HUES6 (cell line): ENCODE results near the gene TSEN34.
A peak's percentile ranks its signal among the peaks of the same experiment; 100 is the strongest.

ENCODE experiments used
- H3K27ac ChIP-seq: 2 replicates; pipeline ENCODE4 v1.7.0; 2013; ENCODE audit warnings: low read depth, mild to moderate bottlenecking, low read length, inconsistent platforms
- H3K27me3 ChIP-seq: 2 replicates; pipeline ENCODE4 v1.6.1; 2013; ENCODE audit warnings: low read length; ENCODE audit not compliant: control insufficient read depth, insufficient read depth
- H3K36me3 ChIP-seq: 2 replicates; pipeline ENCODE4 v1.6.1; 2013; ENCODE audit warnings: low read length; ENCODE audit not compliant: control insufficient read depth, insufficient read depth
- H3K4me1 ChIP-seq: 2 replicates; pipeline ENCODE4 v1.6.1; 2013; ENCODE audit warnings: low read length; ENCODE audit not compliant: control insufficient read depth, insufficient read depth
- H3K4me3 ChIP-seq: 2 replicates; pipeline ENCODE4 v1.5.1; 2013; ENCODE audit warnings: low read depth, low read length
- H3K9ac ChIP-seq: one replicate; pipeline ENCODE4 v1.6.1; 2013; ENCODE audit warnings: mild to moderate bottlenecking, low read length
- H3K9me3 ChIP-seq: 2 replicates; pipeline ENCODE4 v1.6.1; 2013; ENCODE audit warnings: low read depth, low read length; ENCODE audit not compliant: control insufficient read depth, insufficient read depth

Gene TSEN34

DNA sequence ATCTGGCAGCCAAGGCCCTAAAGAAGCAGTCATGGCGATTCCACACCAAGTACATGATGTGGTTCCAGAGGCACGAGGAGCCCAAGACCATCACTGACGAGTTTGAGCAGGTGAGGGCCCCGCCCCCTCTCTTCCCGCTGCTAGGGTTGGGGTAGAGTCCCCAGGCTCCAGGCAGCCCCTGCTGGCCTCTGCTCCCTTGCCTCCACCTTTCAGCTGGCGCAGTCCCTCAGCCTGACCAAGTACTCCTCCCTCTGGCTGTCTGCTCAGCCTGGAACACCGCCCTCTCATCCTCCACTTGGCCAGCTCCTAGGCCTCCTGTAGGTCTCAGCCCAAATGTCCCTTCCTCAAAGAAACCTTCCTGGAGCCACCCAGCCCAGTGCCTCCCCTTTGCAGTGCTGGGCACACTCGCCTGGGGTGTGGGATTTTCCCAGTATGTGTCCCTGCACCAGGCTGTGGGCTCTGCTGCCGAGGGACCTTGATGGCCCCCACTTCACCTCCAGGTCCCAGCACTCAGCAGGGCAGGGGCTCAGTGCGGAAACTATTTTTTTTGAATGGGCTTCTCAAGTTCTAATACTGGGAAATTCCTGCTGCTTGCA, 37.3 kb upstream of the TSEN34 start:
- Histone ChIP-seq H3K27me3 (no peaks in the 10 kb centered on the region), H3K36me3 (peaks cover 85% of the 10 kb centered on the region), H3K27ac (no peak overlapping the region), H3K4me1 (peaks cover 5% of the 10 kb centered on the region), H3K4me3 (no peak overlapping the region), H3K9ac (no peak overlapping the region), H3K9me3 (no peaks in the 10 kb centered on the region)

DNA sequence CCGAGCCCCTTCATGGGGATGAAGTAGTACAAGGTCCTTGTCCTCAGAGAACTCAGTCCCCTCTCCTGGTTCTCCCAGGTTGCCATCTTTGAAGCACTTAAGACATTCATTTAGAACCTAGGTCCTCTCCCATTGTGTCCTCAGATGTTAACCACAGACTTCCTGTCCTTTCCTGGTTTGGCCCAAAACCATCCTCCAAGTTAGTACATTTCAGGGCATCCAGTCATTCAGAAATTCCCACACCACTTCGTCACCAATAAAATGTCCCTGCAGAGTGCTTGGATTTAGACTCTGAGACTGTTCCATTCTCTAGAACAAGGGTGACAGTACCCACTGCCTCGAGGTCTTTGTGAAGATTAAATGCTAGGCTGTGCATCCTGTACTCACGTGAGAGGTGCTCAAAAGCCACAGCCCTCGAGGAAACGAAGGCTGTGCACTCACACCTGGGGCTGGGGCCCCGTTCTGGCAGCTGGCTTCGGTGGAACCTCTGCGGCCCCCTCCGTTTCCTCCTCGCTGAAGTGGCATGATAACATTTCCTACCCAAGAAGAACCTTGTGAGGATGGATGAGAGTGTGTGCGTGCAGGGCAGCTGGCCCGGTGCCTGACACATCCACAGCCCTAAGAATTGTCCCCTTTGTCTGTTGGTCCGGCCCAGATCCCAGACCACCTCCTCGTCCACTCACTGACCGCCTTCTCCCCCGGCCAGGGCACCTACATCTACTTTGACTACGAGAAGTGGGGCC, 36.3 kb upstream of the TSEN34 start:
- Histone ChIP-seq H3K27ac (no peak overlapping the region), H3K36me3 (peaks cover 75% of the 10 kb centered on the region)

DNA sequence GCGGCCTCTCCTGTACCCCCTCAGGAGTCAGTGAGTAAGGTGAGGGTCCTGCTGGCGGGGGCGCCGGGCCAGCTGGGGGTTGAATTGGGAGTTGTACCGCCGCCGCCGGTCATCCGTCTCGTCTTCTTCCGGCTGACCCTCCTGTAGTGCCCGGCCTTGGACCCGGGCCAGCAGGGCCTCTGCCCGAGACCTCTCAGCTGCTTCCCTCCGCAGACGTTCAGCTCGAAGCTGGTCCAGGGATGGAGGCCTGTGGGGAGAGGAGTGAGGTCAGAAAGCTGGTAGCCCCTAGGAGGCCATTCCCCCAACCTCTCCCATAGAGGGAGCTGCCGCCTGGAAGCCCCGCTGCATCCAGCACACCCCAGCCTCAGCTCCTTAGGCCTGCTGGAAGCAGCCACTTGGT, 35.4 kb upstream of the TSEN34 start:
- no peak overlapping the region for H3K27ac ChIP-seq
- no peak overlapping the region for H3K9ac ChIP-seq
- no peaks in the 10 kb centered on the region for H3K9me3 ChIP-seq
- peaks cover 9% of the 10 kb centered on the region for H3K4me1 ChIP-seq
- H3K27me3 ChIP-seq: no peaks in the 10 kb centered on the region
- H3K4me3 ChIP-seq: no peak overlapping the region
- H3K36me3 ChIP-seq: peaks cover 67% of the 10 kb centered on the region

More for the DNA sequence above, 36.3 kb upstream of the TSEN34 start:
- Histone ChIP-seq H3K4me1 (peaks cover 8% of the 10 kb centered on the region), H3K4me3 (no peak overlapping the region), H3K27me3 (no peaks in the 10 kb centered on the region), H3K9ac (no peak overlapping the region), H3K9me3 (no peaks in the 10 kb centered on the region)

- Histone ChIP-seq H3K27me3 (no peaks in the 10 kb centered on the region), H3K9ac (no peak overlapping the region), H3K27ac (no peak overlapping the region), H3K9me3 (no peaks in the 10 kb centered on the region), H3K4me1 (peaks cover 13% of the 10 kb centered on the region), H3K36me3 (peaks cover 61% of the 10 kb centered on the region), H3K4me3 (no peak overlapping the region)
Measured at GRCh38 chr19:54156490-54156889, 34.6 kb upstream of the TSEN34 start.

DNA sequence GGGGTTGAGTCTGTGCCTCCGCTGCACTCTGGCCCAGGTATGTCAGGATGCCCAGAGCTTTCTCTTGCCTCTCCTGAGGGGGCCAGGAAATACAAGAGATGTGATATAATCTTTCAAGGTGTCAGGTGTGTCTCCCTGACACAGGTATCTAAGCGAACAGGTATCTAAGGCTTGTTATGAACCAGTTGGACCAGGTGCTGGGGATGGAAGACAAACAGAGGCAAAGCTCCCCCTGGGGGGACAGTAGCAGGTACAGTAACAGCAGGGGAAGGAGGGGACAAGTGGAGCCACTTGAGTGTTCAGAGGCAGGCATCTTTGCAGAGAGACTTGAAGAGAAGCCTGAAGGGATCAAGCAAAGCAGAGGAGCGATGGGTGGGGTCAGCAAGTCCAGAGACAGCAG, 34.2 kb upstream of the TSEN34 start:
- no peaks in the 10 kb centered on the region for H3K27me3 ChIP-seq
- no peak overlapping the region for H3K4me3 ChIP-seq
- peaks cover 56% of the 10 kb centered on the region for H3K36me3 ChIP-seq
- no peak overlapping the region for H3K27ac ChIP-seq
- H3K4me1 ChIP-seq: peaks cover 16% of the 10 kb centered on the region
- no peaks in the 10 kb centered on the region for H3K9me3 ChIP-seq
- no peak overlapping the region for H3K9ac ChIP-seq

GRCh38 chr19:54158812-54159351, 32.2 kb upstream of the TSEN34 start:
- H3K36me3 ChIP-seq: peaks cover 37% of the 10 kb centered on the region
- H3K27me3 ChIP-seq: peaks cover 9% of the 10 kb centered on the region
- peaks cover 17% of the 10 kb centered on the region for H3K4me1 ChIP-seq
- H3K27ac ChIP-seq: peak overlapping the region; percentile 85; the same call in 1 of the 2 replicates
- H3K4me3 ChIP-seq: peak overlapping the region; percentile 89
- no peaks in the 10 kb centered on the region for H3K9me3 ChIP-seq
- peak overlapping the region; percentile 87 for H3K9ac ChIP-seq

DNA sequence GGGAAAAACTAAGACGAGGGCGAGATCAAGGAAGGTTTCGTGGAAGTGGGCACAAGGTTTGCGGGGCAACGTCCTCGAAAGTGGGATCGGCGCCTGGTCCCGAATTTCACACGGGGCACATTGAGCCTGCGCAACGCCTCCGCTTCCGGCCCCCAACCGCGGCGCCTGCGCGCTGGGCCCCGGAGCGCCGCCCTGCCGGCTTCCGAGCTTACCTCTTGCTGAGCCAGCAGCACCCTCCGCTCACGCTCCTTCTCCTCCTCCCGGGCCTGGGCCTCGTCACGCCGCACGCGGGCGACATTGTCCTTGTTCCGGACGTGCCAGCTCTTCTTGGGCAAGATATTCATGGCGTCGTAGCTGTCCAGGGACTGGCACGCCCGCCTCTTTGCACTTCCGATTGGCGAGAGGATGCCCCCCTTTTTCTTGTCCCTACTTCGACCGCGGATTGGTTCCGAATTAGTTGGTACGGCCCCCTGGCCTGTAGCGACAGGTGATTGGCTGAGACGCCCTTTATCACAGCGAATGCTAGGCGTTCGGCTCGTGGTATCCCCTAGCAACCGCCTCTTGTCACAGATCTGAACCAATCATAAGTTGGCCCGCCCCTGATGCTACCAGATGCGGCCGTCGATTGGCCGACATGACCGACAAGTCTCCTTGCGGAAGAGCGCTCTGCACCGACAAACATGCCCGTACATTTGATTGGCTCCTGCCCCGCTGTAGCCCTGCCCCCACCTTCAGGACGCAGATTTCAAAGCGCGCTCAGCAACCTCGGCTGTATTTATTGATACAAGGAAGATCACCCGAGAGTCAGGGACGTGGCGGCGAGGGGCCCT, 31.5 kb upstream of the TSEN34 start, which contains the start of gene LENG1:
TSS of gene LENG1 (minus strand) at position 370 of the 830 bp plus-strand sequence. CDS start at position 344, 26 bp downstream.
- peak within 1 kb of the TSS; percentile 87 for H3K9ac ChIP-seq

DNA sequence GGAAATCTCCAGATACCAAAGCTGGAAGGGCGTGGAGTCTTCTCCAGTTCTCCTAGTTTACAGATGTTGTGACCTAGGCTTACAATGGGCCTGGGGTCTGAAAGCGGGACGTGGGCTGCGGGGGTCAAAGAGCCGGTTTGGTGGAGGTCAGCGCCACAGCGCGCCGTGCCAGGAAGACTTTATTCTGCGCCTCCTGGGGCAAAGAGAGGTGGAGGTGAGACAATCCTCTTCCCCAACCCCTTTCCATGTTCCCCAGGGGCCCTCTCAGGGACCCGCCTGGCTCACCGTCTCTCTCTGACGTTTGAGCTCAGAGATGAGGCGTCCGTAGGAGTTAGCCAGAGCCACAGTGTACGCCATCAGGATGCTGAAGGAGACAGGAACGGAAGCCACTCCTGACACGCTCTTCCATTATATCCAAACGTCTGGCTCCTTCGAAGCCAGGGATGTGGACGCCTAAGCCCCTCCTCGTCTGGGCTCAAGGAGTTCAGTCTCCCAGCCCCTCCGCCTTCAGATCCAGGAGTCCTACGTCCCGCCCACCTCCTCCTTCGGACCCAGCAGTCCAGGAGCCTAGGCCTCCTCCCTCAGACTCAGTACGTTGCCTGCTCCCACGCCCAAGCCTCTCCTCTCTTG, 30.8 kb upstream of the TSEN34 start:
- Histone ChIP-seq H3K4me3 (peak overlapping the region; percentile 89), H3K9ac (peak overlapping the region; percentile 79), H3K27me3 (peaks cover 9% of the 10 kb centered on the region), H3K27ac (peak overlapping the region; percentile 45; the same call in 1 of the 2 replicates), H3K36me3 (peaks cover 23% of the 10 kb centered on the region), H3K9me3 (no peaks in the 10 kb centered on the region), H3K4me1 (peaks cover 20% of the 10 kb centered on the region)

More for the DNA sequence above, 31.5 kb upstream of the TSEN34 start, which contains the start of gene LENG1:
- peaks cover 20% of the 10 kb centered on the region for H3K4me1 ChIP-seq
- peaks cover 9% of the 10 kb centered on the region for H3K27me3 ChIP-seq
- H3K9me3 ChIP-seq: no peaks in the 10 kb centered on the region
- H3K4me3 ChIP-seq: peak within 1 kb of the TSS; percentile 89
- peak within 1 kb of the TSS; percentile 85 for H3K27ac ChIP-seq
- H3K36me3 ChIP-seq: peaks cover 30% of the 10 kb centered on the region

DNA sequence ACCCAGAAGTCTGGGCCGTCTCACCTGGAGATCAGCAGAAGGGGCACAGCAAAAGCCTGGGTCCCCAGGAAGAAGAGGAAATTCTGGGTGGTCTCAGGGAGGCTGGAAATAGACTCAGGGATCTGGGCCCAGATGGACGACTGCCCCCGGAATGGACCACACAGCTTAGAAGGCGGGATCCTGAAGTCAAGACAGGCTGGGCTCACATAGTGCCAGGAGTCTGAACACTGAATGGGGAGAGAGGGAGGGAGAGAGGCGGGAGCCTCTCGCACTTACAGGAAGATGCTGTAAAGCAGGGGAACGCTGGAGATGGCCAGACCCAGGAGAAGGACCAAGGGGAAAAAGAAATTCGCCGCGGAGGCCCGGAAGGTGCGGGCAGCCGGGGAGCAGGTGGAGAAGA, 30.3 kb upstream of the TSEN34 start:
- Histone ChIP-seq H3K36me3 (peaks cover 17% of the 10 kb centered on the region), H3K4me1 (peaks cover 20% of the 10 kb centered on the region), H3K9me3 (no peaks in the 10 kb centered on the region), H3K27ac (no peak overlapping the region), H3K4me3 (peak overlapping the region; percentile 89), H3K27me3 (peaks cover 9% of the 10 kb centered on the region), H3K9ac (peak overlapping the region; percentile 79)

DNA sequence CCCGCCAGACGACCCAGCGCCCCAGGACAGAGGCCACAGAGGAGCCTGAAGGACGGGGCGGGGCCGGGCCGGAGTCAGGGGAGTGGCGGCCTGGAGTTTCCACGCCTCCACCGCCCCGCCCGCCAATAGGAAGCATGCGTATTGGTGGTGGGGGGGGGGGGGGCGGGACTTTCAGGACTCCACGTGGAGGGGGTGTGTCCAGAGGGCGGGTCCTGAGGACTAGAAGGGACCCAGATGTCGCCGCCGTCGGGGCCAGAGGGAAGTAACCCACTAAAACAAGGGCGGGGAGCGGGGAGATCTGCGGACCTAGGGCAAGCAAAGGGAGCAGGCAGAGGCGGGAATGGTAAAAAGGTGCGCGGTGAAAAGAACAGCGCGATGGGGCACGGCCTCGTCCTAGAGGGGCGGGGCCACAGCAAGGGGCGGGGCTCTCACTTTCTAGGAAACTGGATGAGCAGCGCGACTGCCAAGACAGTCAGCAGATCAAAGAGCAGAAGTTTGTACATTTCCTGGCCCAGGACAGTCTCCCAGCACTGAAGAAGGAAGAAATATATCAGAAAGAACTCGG, 28.8 kb upstream of the TSEN34 start:
- H3K4me1 ChIP-seq: peaks cover 20% of the 10 kb centered on the region
- no peaks in the 10 kb centered on the region for H3K9me3 ChIP-seq
- H3K9ac ChIP-seq: no peak overlapping the region
- H3K27me3 ChIP-seq: peaks cover 9% of the 10 kb centered on the region
- H3K4me3 ChIP-seq: peak overlapping the region; percentile 75
- H3K27ac ChIP-seq: no peak overlapping the region
- peaks cover 5% of the 10 kb centered on the region for H3K36me3 ChIP-seq
